HS-5 (cell line): ENCODE results near the gene MALT1.
A peak's percentile ranks its signal among the peaks of the same experiment; 100 is the strongest.

ENCODE experiments used
- DNase-seq: peaks from one replicate; pipeline ENCODE4 v3.0.0-alpha.2; 2012; ENCODE audit warnings: low read depth

Gene MALT1

DNA sequence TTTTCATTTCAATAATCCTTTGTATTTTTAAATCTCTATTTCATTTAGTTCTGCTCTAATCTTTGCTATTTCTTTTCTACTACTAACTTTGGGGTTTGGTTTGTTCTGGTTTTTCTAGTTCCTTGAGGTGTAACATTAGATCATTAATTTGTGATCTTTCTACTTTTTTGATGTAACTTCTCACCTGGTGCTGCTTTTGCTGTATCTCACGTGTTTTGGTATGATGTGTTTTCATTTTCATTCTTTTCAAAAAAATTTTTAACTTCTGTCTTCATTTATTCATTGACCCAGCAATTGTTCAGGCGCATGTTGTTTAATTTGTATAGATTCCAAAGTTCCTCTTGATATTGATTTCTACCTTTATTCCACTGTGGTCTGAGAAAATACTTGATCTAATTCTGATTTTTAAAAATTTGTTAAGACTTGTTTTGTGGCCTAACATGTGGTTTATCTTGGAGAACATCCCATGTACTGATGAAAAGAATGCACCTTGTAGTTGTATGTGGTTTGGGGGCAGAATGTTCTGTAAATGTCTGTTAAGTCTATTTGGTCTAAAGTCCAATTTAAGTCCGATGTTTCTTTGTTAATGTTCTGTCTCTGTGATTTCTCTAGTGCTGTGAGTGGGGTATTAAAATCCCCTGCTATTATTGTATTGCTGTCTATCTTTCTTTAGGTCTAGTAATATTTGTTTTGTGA lies 17.3 kb upstream of the MALT1 start:
- DNase-seq: no peak

- DNase-seq: no peak
Observed at GRCh38 chr18:58654896-58655614, 16.2 kb upstream of the MALT1 start.

DNA sequence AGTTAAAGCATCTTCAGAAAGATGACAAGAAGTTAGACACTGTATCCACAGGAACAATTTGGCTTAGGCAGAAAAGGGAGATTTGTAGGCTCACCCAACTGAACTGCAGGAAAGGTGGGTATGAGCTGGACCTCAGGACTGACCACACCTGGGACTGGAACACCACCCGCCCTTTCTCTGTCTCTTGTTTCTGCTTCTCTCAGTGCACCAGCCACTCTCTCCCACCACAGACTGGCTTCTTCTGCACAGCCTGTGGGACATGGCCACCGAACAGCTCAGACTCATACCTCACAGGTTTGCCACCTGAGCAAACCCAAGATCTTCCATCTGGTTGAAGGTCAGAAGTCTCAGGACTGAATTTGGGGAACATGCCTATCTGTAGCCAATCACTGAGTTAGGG lies 14.2 kb upstream of the MALT1 start:
- DNase-seq: no peak

GRCh38 chr18:58657494-58657893 lies 13.8 kb upstream of the MALT1 start:
- no peak for DNase-seq

DNA sequence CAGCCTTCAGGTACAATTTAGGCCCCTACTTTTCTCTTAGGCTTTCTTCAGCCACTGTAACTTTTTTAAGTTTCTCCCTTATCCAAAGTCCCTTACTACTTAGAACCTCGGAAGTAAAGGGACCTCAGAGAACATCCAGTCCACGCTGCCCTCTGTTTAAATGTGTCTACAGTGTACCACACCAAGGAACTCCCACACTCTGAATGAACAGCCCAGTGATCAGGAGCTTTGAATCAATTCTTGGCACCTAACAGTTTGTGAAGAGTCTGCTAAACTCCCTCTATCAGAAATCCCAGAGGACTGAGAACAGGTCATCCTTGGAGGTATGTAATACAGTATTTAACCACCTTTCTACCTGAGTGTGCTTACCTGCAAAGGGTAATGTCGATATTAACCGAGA lies 11.6 kb upstream of the MALT1 start:
- no peak for DNase-seq

GRCh38 chr18:58660915-58661314 lies 10.3 kb upstream of the MALT1 start:
- DNase-seq: no peak

DNA sequence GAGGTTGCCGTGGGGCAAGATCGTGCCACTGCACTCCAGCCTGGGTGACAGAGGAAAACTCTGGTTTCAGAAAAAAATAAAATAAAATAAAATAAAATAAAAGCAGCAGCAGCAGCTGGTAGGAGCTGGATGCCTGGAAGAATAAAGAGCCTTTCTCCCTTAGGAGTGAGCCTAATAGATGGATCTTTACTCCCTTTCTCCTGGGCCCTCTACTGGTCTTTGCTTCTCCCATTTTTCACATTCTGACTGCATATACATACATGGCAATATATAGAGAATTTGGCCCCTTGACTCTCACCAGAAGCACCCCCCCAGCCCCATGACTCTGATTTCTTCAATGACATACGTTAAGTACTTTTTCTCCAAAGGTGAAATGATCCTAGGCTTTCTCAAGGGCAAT lies 9.8 kb upstream of the MALT1 start:
- DNase-seq: no peak

- no peak for DNase-seq
Observed at GRCh38 chr18:58662118-58662517, 9.1 kb upstream of the MALT1 start.

DNA sequence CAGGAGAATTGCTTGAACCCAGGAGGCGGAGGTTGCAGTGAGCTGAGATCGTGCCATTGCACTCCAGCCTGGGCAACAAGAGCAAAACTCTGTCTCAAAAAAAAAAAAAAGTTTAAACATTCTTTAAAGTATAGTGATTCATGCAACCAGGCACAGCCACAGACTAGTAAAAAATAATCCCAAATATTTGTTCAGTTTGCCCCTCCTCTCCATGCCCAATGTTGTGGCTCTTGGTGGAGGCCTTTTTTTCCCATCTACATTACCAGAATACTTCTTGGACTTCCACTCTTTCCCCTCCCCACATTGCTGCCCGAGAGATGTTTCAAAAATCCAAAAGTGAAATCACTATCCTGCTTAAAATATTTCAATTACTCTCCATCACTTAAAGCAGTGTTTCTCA lies 5.1 kb upstream of the MALT1 start:
- no peak for DNase-seq

GRCh38 chr18:58668211-58668610 lies 3.1 kb upstream of the MALT1 start:
- no peak for DNase-seq

DNA sequence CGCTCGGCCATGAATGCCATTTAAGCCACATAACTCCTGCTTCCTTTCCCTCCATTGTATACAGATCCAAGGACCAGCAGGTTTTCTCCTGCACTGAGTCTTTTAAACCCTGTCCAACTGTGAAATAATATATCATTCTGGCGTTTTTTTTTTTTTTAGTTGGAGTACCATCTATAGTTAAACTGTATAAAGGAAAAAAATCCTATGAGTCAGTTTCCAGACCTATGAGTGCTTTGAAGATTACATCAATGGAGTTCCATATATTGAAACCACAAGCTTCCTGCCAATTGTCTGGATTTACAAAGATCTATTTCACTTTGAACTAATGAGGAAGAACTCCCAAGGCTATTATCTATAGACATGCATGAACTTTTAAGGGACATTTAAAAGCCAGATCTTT lies 2.4 kb upstream of the MALT1 start:
- DNase-seq: no peak

DNA sequence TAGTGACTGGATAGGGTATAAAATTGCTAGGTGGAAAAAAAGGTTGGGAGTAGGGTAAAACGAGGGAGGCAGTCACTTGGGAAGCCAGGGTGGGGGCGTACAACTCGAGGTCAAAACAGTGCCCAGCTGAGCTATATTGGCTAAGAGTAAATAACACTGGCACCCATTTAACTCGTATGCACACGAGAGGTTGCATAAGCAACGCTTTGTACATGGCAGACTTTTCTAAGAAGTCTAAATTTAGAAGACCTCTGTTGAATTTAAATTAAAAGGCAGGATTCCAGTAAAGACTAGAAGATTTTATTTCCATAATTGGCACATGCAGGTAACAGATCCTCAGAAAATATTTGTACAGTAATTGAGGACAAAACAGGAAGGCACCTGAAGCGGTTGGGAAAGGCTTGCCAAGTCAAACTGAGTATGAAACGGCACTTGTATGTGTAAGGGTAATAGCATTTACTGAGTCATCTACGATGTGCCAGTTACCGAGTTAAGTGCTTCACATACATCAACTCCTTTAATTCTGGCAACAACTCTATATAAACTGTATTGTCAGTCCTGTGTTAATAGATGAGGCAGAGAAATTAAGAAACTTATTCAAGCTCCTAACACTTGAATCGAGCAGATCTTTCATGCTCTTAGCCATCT lies 1.4 kb upstream of the MALT1 start:
- peak; percentile 58 for DNase-seq

DNA sequence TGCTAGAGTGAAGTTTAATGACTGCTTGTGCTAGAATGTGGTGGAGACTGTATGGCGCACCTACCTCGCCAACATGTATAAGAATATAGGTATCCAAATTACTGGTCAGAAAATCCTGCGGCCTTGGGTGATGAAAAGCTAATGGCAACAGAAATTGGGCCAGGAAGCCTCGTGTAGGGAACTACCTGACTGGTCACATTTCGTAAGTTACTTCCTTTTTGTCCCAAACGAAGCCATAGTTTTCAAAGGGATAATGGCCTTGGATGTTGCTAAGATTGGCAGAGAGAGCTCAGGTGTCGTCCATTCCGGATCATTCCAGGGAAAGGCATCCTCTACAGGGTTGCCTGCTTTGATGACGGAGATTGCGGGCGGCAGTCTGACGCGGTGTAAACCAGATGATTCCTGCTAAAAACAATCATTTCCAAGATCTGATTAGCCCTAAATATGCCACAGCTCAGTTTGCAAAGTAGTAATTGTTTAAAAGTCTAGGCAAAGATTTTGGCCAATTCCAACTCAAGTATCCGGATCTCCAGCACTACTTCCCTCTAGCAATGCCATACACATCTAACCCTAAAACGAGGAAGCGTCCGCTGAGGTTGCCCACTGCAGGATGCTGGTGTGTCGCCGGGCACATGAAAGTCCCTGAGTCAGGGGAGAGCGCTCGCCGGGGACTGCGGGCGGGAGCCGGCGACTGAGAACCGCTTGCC lies 708 bp upstream of the MALT1 start:
- no peak for DNase-seq

- DNase-seq: no peak
Observed at GRCh38 chr18:58671632-58672564, 633 bp downstream of the MALT1 start.

GRCh38 chr18:58674159-58674558 lies 2.9 kb downstream of the MALT1 start:
- no peak for DNase-seq

- no peak for DNase-seq
Observed at GRCh38 chr18:58674863-58675472, 3.7 kb downstream of the MALT1 start.

- DNase-seq: no peak
Observed at GRCh38 chr18:58676270-58676669, 5.0 kb downstream of the MALT1 start.

DNA sequence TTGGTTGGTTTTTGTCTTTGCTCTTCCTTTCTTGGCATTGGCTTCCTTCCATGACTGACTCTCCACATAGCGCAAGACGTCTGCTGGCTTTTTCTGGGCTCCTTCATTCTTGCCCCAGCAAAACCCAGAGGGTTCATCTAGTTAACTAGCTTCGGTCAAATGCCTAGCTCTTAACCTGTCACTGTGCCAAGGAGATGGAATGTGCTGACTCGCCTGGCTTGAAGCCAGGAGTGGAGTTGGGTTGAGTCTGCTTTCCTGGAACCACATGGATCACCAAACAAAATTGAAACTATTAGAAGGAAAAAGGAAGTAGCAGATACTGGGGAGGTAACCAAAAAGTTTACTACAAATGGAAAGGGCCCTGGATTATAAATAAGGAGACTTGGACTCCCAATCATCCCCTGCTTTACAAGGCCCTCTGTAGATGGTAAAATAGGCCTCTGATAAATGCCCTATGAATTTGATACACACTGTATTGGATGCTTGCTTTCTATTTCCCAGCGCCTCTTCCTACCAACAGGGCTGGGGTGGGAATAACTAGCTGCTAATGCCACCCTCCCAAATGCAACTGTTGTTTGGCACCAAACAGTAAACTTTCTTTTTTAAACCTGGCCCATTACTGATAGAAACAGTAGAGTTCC lies 11.3 kb downstream of the MALT1 start:
- DNase-seq: no peak

GRCh38 chr18:58687871-58688308 lies 16.6 kb downstream of the MALT1 start:
- no peak for DNase-seq

- DNase-seq: no peak
Observed at GRCh38 chr18:58690259-58690658, 19.0 kb downstream of the MALT1 start.

DNA sequence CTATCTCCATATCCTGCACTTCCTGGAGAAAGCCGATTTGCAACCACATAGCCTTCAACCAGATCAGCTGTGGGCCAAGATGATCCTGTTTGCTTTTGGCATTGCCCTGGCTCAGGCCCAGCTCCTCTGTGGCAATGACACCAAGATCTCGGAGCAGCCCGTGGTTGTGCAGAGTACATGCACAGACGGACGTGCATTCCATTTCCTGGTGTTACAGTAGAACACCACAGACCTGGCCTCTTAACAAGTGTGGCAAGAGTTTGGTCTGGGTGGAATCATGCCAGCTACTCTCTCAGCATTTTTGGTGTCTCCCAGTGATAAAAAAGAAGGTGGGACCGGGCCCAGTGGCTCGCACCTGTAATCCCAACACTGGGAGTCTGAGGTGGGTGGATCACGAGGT lies 20.0 kb downstream of the MALT1 start:
- DNase-seq: no peak
